Measurements from ENCODE around the gene ART5. TPM values are rescaled to one million over a fixed set of nuclear protein-coding genes. Genes with fewer than 3 reads are reported as not detected.

Gene ART5
- total and polyA plus RNA-seq, 10 donors: not detected

DNA sequence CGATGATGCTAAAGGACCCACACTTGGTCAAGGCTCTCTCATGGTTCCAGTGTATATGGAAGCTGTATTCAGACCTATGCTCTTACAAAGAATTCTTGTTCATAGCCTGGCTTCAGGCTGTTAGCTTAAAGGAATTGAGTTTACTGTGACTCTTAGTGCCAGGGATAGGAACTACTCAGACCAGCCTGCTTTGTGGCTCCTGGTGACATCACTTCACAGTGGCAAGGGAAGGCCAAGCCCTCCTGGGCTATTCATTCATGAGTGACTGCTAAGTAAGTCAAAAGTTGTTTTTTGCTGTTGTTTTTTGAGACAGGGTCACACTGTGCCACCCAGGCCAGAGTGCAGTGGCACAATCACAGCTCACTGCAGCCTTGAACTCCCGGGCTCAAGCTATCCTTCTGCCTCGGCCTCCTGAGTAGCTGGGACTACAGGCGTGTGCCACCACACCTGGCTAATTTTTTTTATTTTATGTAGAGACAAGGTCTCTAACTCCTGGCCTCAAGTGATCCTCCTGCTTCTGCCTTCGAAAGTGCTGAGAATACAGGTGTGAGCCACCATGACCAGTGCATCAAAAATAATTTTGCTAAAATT, 9.6 kb downstream of the ART5 start:
- WGBS, 5 donors: 84 to 90% (median 88%) methylated on average over 5 of the region's 5 CpGs
- Histone ChIP-seq H3K4me1 (no peaks in the 10 kb centered on the region), H3K27me3 (replicated peaks in 1 of 7) (no peaks in the 10 kb centered on the region), H3K36me3 (no peaks in the 10 kb centered on the region), H3K9me3 (no peaks in the 10 kb centered on the region), H3K4me3 (no peak overlapping the region), H3K27ac (no peak overlapping the region)
- peak; percentile 33 for DNase-seq
- no peak for TF ChIP-seq POLR2AphosphoS5 (IDR thresholded peaks at IDR 0.05)
- intact Hi-C loops (cut with DNase I; ENCODE audit: low total_unique reads): no loop called here

DNA sequence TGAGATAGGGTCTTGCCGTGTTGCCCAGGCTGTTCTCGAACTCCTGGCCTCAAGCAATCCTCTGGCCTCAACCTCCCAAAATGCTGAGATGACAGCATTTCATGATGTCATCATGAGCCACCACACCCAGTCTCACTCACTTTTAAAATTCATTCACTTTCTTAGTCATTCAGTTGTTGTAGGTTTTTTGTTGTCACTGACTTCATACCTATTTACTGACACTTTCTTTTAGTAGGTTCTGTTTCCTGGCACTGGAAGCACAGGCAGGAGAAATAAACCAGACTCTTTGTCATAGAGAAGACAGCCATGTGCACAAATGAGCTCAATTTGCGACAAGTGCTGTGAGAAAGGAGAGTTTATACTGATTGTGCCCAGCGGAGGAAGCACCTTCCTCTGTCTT, 10.5 kb downstream of the ART5 start:
- H3K4me3 ChIP-seq: no peak overlapping the region
- TF ChIP-seq, protein P1, sequence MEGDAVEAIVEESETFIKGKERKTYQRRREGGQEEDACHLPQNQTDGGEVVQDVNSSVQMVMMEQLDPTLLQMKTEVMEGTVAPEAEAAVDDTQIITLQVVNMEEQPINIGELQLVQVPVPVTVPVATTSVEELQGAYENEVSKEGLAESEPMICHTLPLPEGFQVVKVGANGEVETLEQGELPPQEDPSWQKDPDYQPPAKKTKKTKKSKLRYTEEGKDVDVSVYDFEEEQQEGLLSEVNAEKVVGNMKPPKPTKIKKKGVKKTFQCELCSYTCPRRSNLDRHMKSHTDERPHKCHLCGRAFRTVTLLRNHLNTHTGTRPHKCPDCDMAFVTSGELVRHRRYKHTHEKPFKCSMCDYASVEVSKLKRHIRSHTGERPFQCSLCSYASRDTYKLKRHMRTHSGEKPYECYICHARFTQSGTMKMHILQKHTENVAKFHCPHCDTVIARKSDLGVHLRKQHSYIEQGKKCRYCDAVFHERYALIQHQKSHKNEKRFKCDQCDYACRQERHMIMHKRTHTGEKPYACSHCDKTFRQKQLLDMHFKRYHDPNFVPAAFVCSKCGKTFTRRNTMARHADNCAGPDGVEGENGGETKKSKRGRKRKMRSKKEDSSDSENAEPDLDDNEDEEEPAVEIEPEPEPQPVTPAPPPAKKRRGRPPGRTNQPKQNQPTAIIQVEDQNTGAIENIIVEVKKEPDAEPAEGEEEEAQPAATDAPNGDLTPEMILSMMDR (IDR thresholded peaks at IDR 0.05 in 8 of 11, conservative IDR thresholded peaks at IDR 0.05 in 3 of 11): no peak
- TF ChIP-seq POLR2A (IDR thresholded peaks at IDR 0.05) (no peak), POLR2AphosphoS5 (IDR thresholded peaks at IDR 0.05) (no peak)
- 91 to 97% (median 95%) methylated on average over 4 of the region's 4 CpGs for WGBS, 5 donors
- H3K9me3 ChIP-seq: no peaks in the 10 kb centered on the region
- intact Hi-C loops (cut with DNase I; ENCODE audit: low total_unique reads): no loop called here
- no peaks in the 10 kb centered on the region for H3K27me3 ChIP-seq (replicated peaks in 1 of 7)
- H3K4me1 ChIP-seq: peaks cover 0 to 3% (median 0%) of the 10 kb centered on the region in 6 donors
- no peak overlapping the region for H3K27ac ChIP-seq
- H3K36me3 ChIP-seq: no peaks in the 10 kb centered on the region
- DNase-seq: no peak

GRCh38 chr11:3627291-3627690, 14.5 kb downstream of the ART5 start:
- WGBS, 5 donors: 90 to 100% (median 96%) methylated on average over 1 of the region's 1 CpG
- intact Hi-C loops (cut with DNase I; ENCODE audit: low total_unique reads): no loop called here

DNA sequence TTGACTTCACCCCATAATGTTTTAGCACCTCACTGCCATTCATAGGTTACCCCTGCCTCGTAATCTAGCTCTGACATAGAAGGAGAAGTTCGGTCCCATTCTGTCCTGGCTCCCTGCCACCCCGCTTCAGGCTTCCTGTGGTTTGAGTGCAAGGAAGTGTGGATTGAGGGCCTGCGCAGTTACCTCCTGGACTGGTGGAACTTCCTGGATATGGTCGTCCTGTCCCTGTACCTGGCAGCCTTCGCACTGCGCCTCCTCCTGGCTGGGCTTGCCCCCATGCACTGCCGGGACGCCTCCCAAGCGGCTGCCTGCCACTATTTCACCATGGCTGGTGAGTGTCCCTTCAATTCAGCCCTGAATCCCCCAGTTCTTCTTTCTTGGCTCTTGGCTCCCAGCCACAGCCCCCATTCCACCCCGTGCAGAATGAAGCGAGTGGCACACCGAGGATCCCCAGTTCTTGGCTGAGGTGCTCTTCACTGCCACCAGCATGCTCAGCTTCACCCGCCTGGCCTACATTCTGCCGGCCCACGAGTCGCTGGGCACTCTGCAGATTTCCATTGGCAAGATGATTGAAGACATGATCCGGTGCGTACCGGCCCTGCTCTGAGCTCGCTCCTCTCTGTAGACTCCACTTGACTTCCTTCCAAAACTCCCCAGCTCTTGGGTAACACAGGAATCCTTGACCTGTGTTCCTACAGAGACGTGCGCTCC, 15.4 kb downstream of the ART5 start:
- Histone ChIP-seq H3K36me3 (no peaks in the 10 kb centered on the region), H3K4me1 (peaks cover 0 to 7% (median 0%) of the 10 kb centered on the region in 6 donors), H3K9me3 (no peaks in the 10 kb centered on the region), H3K27ac (no peak overlapping the region), H3K4me3 (peak overlapping the region in 1 of 8 donors; percentile 23), H3K27me3 (replicated peaks in 1 of 7) (no peaks in the 10 kb centered on the region)
- DNase-seq: peak; percentile 75
- intact Hi-C loops (cut with DNase I; ENCODE audit: low total_unique reads): no loop called here
- TF ChIP-seq, protein P1 (IDR thresholded peaks at IDR 0.05 in 8 of 11, conservative IDR thresholded peaks at IDR 0.05 in 3 of 11): no peak
- TF ChIP-seq POLR2A (IDR thresholded peaks at IDR 0.05) (no peak), POLR2AphosphoS5 (IDR thresholded peaks at IDR 0.05) (no peak)
- WGBS, 5 donors: 34 to 66% (median 41%) methylated on average over 23 of the region's 23 CpGs

More at GRCh38 chr11:3627291-3627690, 14.5 kb downstream of the ART5 start:
- H3K27ac ChIP-seq: no peak overlapping the region
- no peaks in the 10 kb centered on the region for H3K9me3 ChIP-seq
- peaks cover 0 to 7% (median 0%) of the 10 kb centered on the region in 6 donors for H3K4me1 ChIP-seq
- no peak overlapping the region for H3K4me3 ChIP-seq
- H3K36me3 ChIP-seq: no peaks in the 10 kb centered on the region
- TF ChIP-seq POLR2AphosphoS5 (IDR thresholded peaks at IDR 0.05) (no peak), POLR2A (IDR thresholded peaks at IDR 0.05) (no peak)
- TF ChIP-seq, protein P1 (IDR thresholded peaks at IDR 0.05 in 8 of 11, conservative IDR thresholded peaks at IDR 0.05 in 3 of 11): no peak
- DNase-seq: peak; percentile 25
- no peaks in the 10 kb centered on the region for H3K27me3 ChIP-seq (replicated peaks in 1 of 7)
